SU-DHL-6 (cell line): ENCODE measurements around the gene SLC6A3.

ENCODE experiments used
- CTCF ChIP-seq: fragments of 200-600 bp; sonication (generic); IDR thresholded peaks from one replicate; pipeline ENCODE4 v1.5.1; 2017; ENCODE audit warnings: antibody characterized with exemption, mild to moderate bottlenecking, low read length, moderate library complexity; ENCODE audit not compliant: insufficient read depth, poor library complexity, severe bottlenecking
- EZH2phosphoT487 ChIP-seq: fragments of 200-600 bp; sonication (generic), shearing (Covaris generic); conservative IDR thresholded peaks from 2 replicates; pipeline ENCODE4 v1.6.1; 2018; ENCODE audit warnings: mild to moderate bottlenecking, antibody characterized with exemption, low read length, moderate library complexity, mixed read lengths

- TF ChIP-seq CTCF (no peak), EZH2phosphoT487 (no peak)
Observed at GRCh38 chr5:1401536-1402138, 43.6 kb downstream of the SLC6A3 start.
